Adipose tissue (tissue), 3 donors: ENCODE data around the gene CEP170. TPM values are rescaled to one million over a fixed set of nuclear protein-coding genes. Genes with fewer than 3 reads are reported as not detected.
A peak's percentile ranks its signal among the peaks of the same experiment; 100 is the strongest.

Source experiments
- H3K27ac ChIP-seq: one replicate; pipeline ENCODE4 v1.5.1; 2013; ENCODE audit warnings: low read depth, low read length
- WGBS, 3 donors: extraction: QIAGEN DNeasy Blood & Tissue Kit; methylation state at CpG; one replicate each; pipeline ENCODE4 v1.1.7; 2013; 5-methylcytosine and 5-hydroxymethylcytosine counted together
- polyA plus RNA-seq, 3 donors: library from polyadenylated mRNA; stranded (reverse); fragments of 200-250 nt; gene quantifications; one replicate each; pipeline ENCODE4 v1.2.3, GENCODE V29; 2013
- donor health status: healthy with polysubstance abuse.
- donor health status: Bipolar disorder and iron deficiency.
- donor health status: healthy.

Gene CEP170
- polyA plus RNA-seq = 10 to 100 TPM in 2 of 3 donors, 1 to 10 TPM in 1; 2.7 to 19.5 (median 14.0) TPM

- H3K27ac ChIP-seq = peak within 1 kb of the TSS; percentile 93
- 0% methylated on average over 48 to 74 of the region's 74 CpGs for WGBS, 3 donors
Measured at GRCh38 chr1:243254927-243255790, at the start of gene CEP170. Gene CEP170, minus strand, starts transcription at chr1:243255281. Its CDS starts 30,001 bp downstream, at chr1:243225280.

DNA sequence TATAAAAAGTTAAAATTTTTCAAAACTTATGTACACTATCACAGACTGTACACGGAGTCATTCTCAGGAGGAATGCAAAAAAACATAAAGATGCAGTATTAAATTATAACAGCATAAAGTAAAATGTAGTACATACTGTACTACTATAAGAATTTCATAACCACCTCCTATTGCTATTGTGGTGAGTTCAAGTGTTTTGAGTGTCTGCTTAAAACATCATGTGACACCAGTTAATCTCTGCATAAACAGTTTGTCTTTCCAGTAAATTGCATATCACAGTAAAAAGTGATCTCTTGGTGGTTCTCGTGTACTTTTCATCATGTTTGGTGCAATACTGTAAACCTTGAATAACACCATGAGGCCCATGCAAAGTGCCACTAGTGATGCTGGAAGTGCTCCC is 46.0 kb upstream of the CEP170 start:
- no peak overlapping the region for H3K27ac ChIP-seq
- WGBS, 3 donors = 94 to 100% (median 96%) methylated on average over 2 of the region's 2 CpGs

GRCh38 chr1:243299069-243299468 is 44.0 kb upstream of the CEP170 start:
- no peak overlapping the region for H3K27ac ChIP-seq
- 94 to 100% (median 94%) methylated on average over 1 of the region's 1 CpG for WGBS, 3 donors

DNA sequence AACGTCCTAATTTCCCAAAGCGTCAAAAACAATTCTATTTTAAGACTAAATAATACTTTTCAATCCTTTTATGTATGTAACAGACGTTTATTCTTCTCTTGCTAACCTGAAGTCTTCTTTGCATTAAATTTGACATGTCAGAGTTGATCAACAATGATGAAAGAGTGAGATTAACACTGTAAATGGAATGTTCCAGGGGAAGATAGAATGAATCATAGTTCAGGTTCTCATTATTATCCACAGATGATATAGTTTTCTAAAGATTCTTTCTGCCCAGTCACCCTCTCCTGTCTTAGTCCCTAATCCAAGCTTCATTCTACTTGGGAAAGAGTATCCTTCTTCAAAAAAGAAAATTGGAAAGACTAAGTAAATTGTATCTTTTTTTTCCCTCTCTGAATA is 39.6 kb upstream of the CEP170 start:
- no peak overlapping the region for H3K27ac ChIP-seq
- 75 to 87% (median 80%) methylated on average over 3 of the region's 3 CpGs for WGBS, 3 donors

- 57 to 72% (median 64%) methylated on average over 4 of the region's 4 CpGs for WGBS, 3 donors
- H3K27ac ChIP-seq = no peak overlapping the region
Measured at GRCh38 chr1:243293941-243294722, 39.1 kb upstream of the CEP170 start.

GRCh38 chr1:243292117-243292516 is 37.0 kb upstream of the CEP170 start:
- H3K27ac ChIP-seq = no peak overlapping the region
- 96 to 98% (median 97%) methylated on average over 5 of the region's 5 CpGs for WGBS, 3 donors

DNA sequence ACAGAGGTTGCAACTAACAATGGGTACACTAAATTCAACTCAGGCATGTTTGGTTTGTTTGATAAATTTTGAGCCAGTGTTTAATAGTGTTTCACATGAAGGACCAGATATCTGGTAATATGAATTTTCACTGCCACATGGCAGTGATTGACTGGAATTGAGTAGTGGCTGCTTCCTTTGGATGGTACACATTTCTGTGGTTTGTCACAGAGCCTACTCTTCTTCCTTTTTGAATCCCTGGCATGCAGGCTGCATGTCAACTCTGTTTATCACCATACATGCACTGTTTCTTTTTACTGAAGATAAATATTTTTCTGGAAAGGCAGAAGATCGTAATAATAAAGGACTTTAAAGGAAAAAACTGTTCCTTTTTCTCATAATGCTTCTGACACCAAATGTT is 36.2 kb upstream of the CEP170 start:
- no peak overlapping the region for H3K27ac ChIP-seq
- WGBS, 3 donors = 72 to 91% (median 78%) methylated on average over 1 of the region's 1 CpG

DNA sequence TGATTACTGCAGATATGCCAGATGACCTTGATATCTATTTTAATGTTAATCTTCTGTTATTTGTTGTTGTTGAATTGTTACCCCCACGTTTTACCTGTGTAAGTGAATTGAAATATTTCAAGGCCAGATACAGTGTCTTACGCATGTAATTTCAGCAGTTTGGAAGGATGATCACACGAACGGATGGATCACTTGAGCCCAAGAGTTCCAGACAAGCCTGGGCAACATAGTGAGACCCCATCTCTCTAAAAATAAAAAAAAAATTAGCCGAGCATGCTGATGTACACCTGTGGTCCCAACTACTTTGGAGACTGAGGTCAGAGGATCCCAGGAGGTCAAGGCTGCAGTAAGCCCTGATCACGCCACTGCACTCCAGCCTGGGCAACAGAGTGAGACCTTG is 33.0 kb upstream of the CEP170 start:
- 65 to 85% (median 74%) methylated on average over 6 of the region's 6 CpGs for WGBS, 3 donors
- H3K27ac ChIP-seq = no peak overlapping the region

DNA sequence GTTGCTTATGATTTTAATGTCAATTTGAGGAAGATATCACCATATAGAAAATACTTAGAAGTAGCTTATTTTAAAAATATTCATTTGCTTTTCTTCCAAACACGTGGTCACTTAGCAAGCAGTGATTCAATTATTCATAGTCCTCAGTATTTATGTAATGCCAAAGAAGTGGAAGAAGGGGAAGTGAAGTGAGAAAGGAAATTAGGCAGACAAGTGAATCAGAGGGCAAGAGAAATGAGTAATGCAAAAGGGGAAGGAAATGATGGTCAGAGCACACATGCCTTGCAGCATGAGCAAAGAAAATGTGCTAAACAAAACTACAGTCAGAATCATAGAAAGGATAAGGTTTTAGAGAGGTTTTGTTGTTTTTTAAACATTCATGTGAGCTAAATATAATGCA is 32.6 kb upstream of the CEP170 start:
- WGBS, 3 donors = 14 to 58% (median 22%) methylated on average over 1 of the region's 1 CpG
- H3K27ac ChIP-seq = no peak overlapping the region

GRCh38 chr1:243287123-243287460 is 32.0 kb upstream of the CEP170 start:
- no peak overlapping the region for H3K27ac ChIP-seq
- WGBS, 3 donors = 52 to 72% (median 63%) methylated on average over 2 of the region's 2 CpGs

- H3K27ac ChIP-seq = no peak overlapping the region
- WGBS, 3 donors = 53 to 73% (median 54%) methylated on average over 8 of the region's 8 CpGs
Measured at GRCh38 chr1:243286409-243287122, 31.5 kb upstream of the CEP170 start.

- 98% methylated on average over 5 of the region's 5 CpGs for WGBS, 3 donors
- no peak overlapping the region for H3K27ac ChIP-seq
Measured at GRCh38 chr1:243281672-243282071, 26.6 kb upstream of the CEP170 start.

GRCh38 chr1:243280571-243281129 is 25.6 kb upstream of the CEP170 start:
- no peak overlapping the region for H3K27ac ChIP-seq
- 65 to 67% (median 66%) methylated on average over 3 of the region's 3 CpGs for WGBS, 3 donors

DNA sequence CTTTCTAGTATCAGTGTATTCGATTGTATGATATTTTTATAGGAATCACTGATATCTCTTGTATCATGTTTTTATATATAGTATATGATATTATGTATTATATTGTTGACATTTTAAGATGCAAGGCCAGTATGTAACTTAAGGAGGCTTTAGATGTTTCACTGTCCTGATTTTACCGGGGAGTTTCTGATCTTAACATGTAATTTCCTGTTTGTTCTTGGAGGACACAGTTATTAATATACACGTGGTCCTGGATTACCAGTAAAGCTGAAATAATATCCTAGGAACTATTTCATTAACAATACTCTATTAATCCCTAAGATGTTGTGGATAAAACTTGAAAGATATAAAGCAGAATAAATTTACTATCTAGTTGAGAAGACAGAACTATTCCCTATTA is 20.2 kb upstream of the CEP170 start:
- whole genome bisulfite sequencing, 3 donors = 81 to 89% (median 83%) methylated on average over 3 of the region's 3 CpGs

GRCh38 chr1:243273945-243274344 is 18.9 kb upstream of the CEP170 start:
- no peak overlapping the region for H3K27ac ChIP-seq
- 85 to 93% (median 89%) methylated on average over 2 of the region's 2 CpGs for WGBS, 3 donors

More for the DNA sequence above, 20.2 kb upstream of the CEP170 start:
- no peak overlapping the region for H3K27ac ChIP-seq

DNA sequence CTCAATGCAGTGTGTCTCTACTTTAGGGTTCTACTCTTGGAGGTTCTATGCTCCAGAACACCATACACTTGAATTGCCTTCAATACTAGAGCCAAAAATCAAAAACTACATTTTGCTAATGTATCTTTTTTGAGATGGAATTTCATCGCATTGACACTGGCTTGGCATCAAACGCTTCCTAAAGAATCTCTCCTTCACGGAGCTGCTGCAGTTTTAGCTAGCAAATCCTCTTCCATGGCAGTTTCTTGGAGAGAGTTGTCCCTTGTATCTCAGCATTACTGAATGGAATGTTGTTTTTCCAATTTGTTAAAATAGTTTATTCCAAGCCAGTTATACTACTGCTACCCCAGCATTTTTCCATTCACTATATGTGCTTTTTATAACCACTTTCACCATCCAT is 18.4 kb upstream of the CEP170 start:
- 75 to 87% (median 85%) methylated on average over 3 of the region's 3 CpGs for WGBS, 3 donors
- H3K27ac ChIP-seq = no peak overlapping the region

DNA sequence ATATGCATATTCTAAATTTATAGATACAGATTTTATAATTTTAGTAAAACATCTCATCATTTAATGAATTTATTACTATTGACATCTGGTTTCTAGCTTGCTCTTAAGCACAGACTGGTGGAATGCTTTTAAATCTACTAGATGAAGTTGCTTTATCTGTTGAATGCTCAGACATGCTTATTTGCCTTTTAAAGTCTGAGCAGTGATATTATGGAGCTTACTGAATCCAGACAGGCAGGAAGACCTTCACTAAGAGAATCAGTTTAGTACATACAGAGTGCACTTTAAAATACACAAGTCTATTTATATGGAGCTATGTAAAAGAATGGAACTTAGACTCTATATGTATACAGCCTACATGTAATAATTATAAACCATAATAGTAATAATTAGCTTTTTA is 17.3 kb upstream of the CEP170 start:
- H3K27ac ChIP-seq = no peak overlapping the region

DNA sequence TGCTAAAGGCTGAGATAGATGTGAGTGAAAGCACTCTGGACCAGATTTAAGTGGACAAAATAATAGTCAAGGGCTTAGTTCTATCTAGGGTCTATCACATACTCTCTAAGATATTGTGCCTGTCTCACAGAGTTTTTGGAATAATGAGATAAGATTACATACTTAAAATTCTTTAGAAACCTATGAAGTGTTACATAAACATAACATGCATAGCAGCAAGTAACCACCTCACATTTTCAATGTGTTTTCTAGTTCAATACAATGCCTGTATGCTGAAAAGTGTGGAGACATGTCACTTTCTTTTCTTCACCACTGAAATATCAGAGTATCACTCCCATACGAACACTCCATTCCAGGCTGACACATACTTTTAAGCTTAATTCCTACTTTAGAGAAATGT is 16.9 kb upstream of the CEP170 start:
- WGBS, 3 donors = 79 to 96% (median 83%) methylated on average over 1 of the region's 1 CpG
- H3K27ac ChIP-seq = no peak overlapping the region
